MM.1S (cell line): ENCODE measurements around the gene ZNF446.

Experiments used
- DNase-seq: peaks from one replicate; pipeline ENCODE4 v3.0.0-alpha.2; 2015
- H2AFZ ChIP-seq: fragments of 300-600 bp; sonication (generic); 2 replicates; pipeline ENCODE4 v1.6.0; 2016; ENCODE audit warnings: antibody characterized with exemption, low read length
- H3F3A ChIP-seq: fragments of 300-600 bp; sonication (generic); 2 replicates; pipeline ENCODE4 v1.6.1; 2016; ENCODE audit warnings: mild to moderate bottlenecking, antibody characterized with exemption, low read length, moderate library complexity, mixed read lengths; ENCODE audit not compliant: insufficient read depth
- H3K27ac ChIP-seq: fragments of 300-600 bp; sonication (generic); 2 replicates; pipeline ENCODE4 v1.5.1; 2016; ENCODE audit warnings: mild to moderate bottlenecking, low read length
- H3K27me3 ChIP-seq: fragments of 300-600 bp; sonication (generic); replicated peaks from 2 replicates; pipeline ENCODE4 v1.6.0; 2016; ENCODE audit warnings: low read length; ENCODE audit not compliant: insufficient read depth
- H3K36me3 ChIP-seq: fragments of 300-600 bp; sonication (generic); replicated peaks from 2 replicates; pipeline ENCODE4 v1.6.1; 2016; ENCODE audit warnings: mild to moderate bottlenecking, low read length, mixed read lengths; ENCODE audit not compliant: insufficient read depth
- H3K4me1 ChIP-seq: fragments of 300-600 bp; sonication (generic); 2 replicates; pipeline ENCODE4 v1.6.1; 2016; ENCODE audit warnings: low read length, mixed read lengths
- H3K4me2 ChIP-seq: fragments of 300-600 bp; sonication (generic); 2 replicates; pipeline ENCODE4 v1.6.0; 2016; ENCODE audit warnings: low read depth, low read length
- H3K4me3 ChIP-seq: fragments of 300-600 bp; sonication (generic); 2 replicates; pipeline ENCODE4 v1.5.1; 2016; ENCODE audit warnings: low read length, mixed read lengths
- H3K79me2 ChIP-seq: fragments of 300-600 bp; sonication (generic); 2 replicates; pipeline ENCODE4 v1.6.1; 2016; ENCODE audit warnings: mixed run types, low read length, mixed read lengths
- H3K9ac ChIP-seq: fragments of 300-600 bp; sonication (generic); 2 replicates; pipeline ENCODE4 v1.6.1; 2016; ENCODE audit warnings: low read length, mixed read lengths
- H3K9me2 ChIP-seq: fragments of 300-600 bp; sonication (generic); replicated peaks from 2 replicates; pipeline ENCODE4 v1.6.1; 2016; ENCODE audit warnings: mild to moderate bottlenecking, low read length, mixed read lengths; ENCODE audit not compliant: insufficient read depth
- H3K9me3 ChIP-seq: fragments of 300-600 bp; sonication (generic); replicated peaks from 2 replicates; pipeline ENCODE4 v1.6.1; 2016; ENCODE audit warnings: mild to moderate bottlenecking, low read length, mixed read lengths; ENCODE audit not compliant: insufficient read depth
- H4K20me1 ChIP-seq: fragments of 300-600 bp; sonication (generic); 2 replicates; pipeline ENCODE4 v1.6.1; 2016; ENCODE audit warnings: mild to moderate bottlenecking, low read length, moderate library complexity, mixed read lengths; ENCODE audit not compliant: insufficient read depth
- EZH2 ChIP-seq: fragments of 300-600 bp; sonication (generic); optimal IDR thresholded peaks from 2 replicates; pipeline ENCODE3; 2017; ENCODE audit warnings: low read depth, mild to moderate bottlenecking, antibody characterized with exemption, low read length, mixed read lengths
- EZH2phosphoT487 ChIP-seq: fragments of 300-600 bp; sonication (generic); IDR thresholded peaks from 2 replicates; pipeline ENCODE4 v1.6.1; 2018; ENCODE audit warnings: antibody characterized with exemption, low read length
- TF ChIP-seq, protein P1 (sequence below): fragments of 300-600 bp; sonication (generic); IDR thresholded peaks from 2 replicates; pipeline ENCODE4 v1.5.1; 2016; ENCODE audit warnings: antibody characterized with exemption, low read length, mixed read lengths

ZNF446 gene

DNA sequence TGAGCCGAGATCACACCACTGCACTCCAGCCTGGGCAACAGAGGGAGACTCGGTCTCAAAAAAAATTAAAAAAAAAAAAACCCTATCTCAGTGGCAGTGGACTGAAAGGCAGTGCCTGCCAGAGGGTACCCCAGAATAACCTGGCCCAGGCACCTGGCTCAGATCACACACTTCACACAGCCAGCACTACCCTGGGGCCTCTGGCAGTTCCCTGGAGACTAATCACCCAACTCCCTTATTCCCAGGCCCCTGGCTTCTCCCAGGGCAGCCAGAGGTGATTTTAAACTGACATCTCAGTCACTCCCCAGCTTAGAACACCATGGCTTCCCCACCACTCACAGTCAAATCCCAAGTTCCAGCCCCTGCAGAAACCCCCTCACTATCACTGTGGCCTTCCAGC lies 39.1 kb downstream of the ZNF446 start:
- H3K36me3 ChIP-seq: no peaks in the 10 kb centered on the region
- peaks cover 13% of the 10 kb centered on the region for H3K79me2 ChIP-seq
- no peak for DNase-seq
- H3K27me3 ChIP-seq: no peaks in the 10 kb centered on the region
- no peak overlapping the region for H3K9ac ChIP-seq
- TF ChIP-seq EZH2 (no peak), EZH2phosphoT487 (no peak)
- TF ChIP-seq, protein P1, sequence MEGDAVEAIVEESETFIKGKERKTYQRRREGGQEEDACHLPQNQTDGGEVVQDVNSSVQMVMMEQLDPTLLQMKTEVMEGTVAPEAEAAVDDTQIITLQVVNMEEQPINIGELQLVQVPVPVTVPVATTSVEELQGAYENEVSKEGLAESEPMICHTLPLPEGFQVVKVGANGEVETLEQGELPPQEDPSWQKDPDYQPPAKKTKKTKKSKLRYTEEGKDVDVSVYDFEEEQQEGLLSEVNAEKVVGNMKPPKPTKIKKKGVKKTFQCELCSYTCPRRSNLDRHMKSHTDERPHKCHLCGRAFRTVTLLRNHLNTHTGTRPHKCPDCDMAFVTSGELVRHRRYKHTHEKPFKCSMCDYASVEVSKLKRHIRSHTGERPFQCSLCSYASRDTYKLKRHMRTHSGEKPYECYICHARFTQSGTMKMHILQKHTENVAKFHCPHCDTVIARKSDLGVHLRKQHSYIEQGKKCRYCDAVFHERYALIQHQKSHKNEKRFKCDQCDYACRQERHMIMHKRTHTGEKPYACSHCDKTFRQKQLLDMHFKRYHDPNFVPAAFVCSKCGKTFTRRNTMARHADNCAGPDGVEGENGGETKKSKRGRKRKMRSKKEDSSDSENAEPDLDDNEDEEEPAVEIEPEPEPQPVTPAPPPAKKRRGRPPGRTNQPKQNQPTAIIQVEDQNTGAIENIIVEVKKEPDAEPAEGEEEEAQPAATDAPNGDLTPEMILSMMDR: no peak
- no peaks in the 10 kb centered on the region for H3K9me3 ChIP-seq
- H4K20me1 ChIP-seq: no peaks in the 10 kb centered on the region
- H3K9me2 ChIP-seq: no peaks in the 10 kb centered on the region
- H3K4me1 ChIP-seq: peaks cover 5% of the 10 kb centered on the region; the same call in 1 of the 2 replicates
- no peak overlapping the region for H3K4me2 ChIP-seq
- no peak overlapping the region for H2AFZ ChIP-seq
- H3K4me3 ChIP-seq: no peak overlapping the region
- H3K27ac ChIP-seq: no peak overlapping the region
- H3F3A ChIP-seq: peaks cover 11% of the 10 kb centered on the region; the same call in 1 of the 2 replicates

DNA sequence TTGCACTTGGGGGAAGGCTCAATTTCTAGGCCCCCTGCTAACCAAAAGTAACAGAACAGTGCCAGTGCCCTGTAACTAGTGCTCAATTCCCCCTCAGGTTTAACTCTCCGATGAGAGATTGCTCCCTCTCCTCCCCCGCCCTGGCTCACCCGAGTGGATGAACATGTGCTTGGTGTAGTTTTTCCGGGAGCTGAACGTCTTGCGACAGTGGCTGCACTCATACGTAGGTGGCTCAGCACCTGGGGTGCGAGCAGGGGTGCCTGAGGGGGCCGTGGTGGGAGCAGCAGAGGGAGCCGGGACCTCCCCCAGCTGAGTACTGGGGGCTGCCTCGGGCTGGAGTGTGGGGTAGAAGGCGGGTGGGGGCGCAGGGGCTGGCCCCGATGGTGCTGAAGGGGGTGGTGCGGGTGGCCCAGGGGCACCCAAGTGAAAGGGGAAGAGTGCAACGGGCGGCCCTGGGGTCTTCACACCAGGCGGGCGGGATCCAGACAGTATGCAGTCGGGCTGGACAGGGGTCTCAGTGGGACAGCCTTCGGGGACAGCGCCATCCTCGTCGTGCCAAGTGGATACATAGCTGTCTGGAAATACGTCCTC lies 40.2 kb downstream of the ZNF446 start:
- TF ChIP-seq EZH2: no peak
- TF ChIP-seq EZH2phosphoT487: no peak
- TF ChIP-seq, protein P1: no peak
- no peak for DNase-seq
- H3K4me3 ChIP-seq: no peak overlapping the region
- H3K27ac ChIP-seq: no peak overlapping the region
- no peaks in the 10 kb centered on the region for H3K9me2 ChIP-seq
- H3K4me2 ChIP-seq: no peak overlapping the region
- H3K9ac ChIP-seq: no peak overlapping the region
- H2AFZ ChIP-seq: no peak overlapping the region
- H4K20me1 ChIP-seq: no peaks in the 10 kb centered on the region
- H3K4me1 ChIP-seq: peaks cover 5% of the 10 kb centered on the region; the same call in 1 of the 2 replicates
- H3F3A ChIP-seq: peaks cover 11% of the 10 kb centered on the region; the same call in 1 of the 2 replicates
- no peaks in the 10 kb centered on the region for H3K9me3 ChIP-seq
- H3K36me3 ChIP-seq: no peaks in the 10 kb centered on the region
- peaks cover 13% of the 10 kb centered on the region for H3K79me2 ChIP-seq
- H3K27me3 ChIP-seq: no peaks in the 10 kb centered on the region

DNA sequence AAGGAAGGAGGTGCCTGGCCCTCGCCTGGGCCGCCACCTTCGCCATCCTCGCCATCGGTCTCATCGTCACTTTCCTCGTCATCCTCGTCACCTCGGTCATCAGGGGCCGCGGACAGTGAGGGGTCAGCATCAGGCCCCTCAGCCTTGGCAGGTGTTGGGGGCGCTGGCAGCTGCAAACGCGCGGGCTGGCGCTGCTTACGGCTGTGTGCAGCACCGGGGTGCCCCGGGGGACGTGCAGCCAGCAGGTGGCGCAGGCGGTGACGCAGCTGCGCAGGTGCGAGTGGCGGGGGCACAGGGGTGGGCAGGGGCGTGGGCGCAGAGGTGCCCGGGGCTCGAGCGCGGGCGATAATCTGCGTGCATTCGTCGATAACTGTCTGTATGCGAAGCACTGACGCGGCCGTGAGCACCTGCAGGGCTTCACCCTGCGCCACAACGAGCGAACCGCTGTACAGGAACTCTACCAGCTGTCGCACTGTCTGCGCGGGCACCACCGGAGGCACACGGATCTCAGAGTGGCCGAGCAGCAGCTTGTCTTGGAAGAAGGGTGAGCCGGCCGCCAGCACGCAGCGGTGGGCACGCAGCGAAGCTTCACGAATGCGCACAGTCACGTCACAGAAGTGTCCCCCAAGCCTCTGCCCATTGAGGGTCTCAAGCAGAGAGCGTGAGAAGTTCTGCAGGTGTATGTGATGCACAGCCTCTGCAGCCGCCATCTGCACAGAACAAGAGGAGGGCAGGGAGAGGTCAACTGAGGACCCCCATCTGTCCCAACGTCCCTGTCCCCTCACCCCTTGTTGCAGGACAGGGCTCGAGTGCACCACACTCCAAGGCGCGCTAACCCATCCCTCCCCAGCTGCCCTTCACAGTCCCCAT lies 41.0 kb downstream of the ZNF446 start:
- H3F3A ChIP-seq: peaks cover 11% of the 10 kb centered on the region; the same call in 1 of the 2 replicates
- H4K20me1 ChIP-seq: no peaks in the 10 kb centered on the region
- no peaks in the 10 kb centered on the region for H3K36me3 ChIP-seq
- H3K9ac ChIP-seq: no peak overlapping the region
- H3K4me1 ChIP-seq: peaks cover 5% of the 10 kb centered on the region; the same call in 1 of the 2 replicates
- no peak overlapping the region for H3K4me2 ChIP-seq
- H3K27me3 ChIP-seq: no peaks in the 10 kb centered on the region
- H3K9me3 ChIP-seq: no peaks in the 10 kb centered on the region
- TF ChIP-seq EZH2phosphoT487: no peak
- TF ChIP-seq, protein P1: no peak
- TF ChIP-seq EZH2: no peak
- no peaks in the 10 kb centered on the region for H3K9me2 ChIP-seq
- no peak overlapping the region for H3K27ac ChIP-seq
- H2AFZ ChIP-seq: no peak overlapping the region
- H3K4me3 ChIP-seq: no peak overlapping the region
- DNase-seq: no peak
- peaks cover 13% of the 10 kb centered on the region for H3K79me2 ChIP-seq
